Loucy (cell line): ENCODE results near the gene PTCH1.

Source experiments
- H2AFZ ChIP-seq: fragments of 200-600 bp; sonication (generic); 2 replicates; pipeline ENCODE4 v1.6.0; 2016; ENCODE audit warnings: antibody characterized with exemption, mild to moderate bottlenecking, low read length, moderate library complexity
- H3F3A ChIP-seq: fragments of 200-600 bp; 2 replicates; pipeline ENCODE4 v1.6.0; 2016; ENCODE audit warnings: antibody characterized with exemption, low read depth, mild to moderate bottlenecking
- H3K27me3 ChIP-seq: fragments of 200-600 bp; sonication (generic); 2 replicates; pipeline ENCODE4 v1.6.1; 2014; ENCODE audit warnings: low read length, mild to moderate bottlenecking; ENCODE audit not compliant: insufficient read depth, poor library complexity, severe bottlenecking
- H3K36me3 ChIP-seq: fragments of 200-600 bp; sonication (generic); 2 replicates; pipeline ENCODE4 v1.6.1; 2016; ENCODE audit warnings: low read length; ENCODE audit not compliant: insufficient read depth
- H3K4me1 ChIP-seq: fragments of 200-600 bp; sonication (generic); 2 replicates; pipeline ENCODE4 v1.5.1; 2014; ENCODE audit warnings: low read length, mild to moderate bottlenecking; ENCODE audit not compliant: insufficient read depth, poor library complexity, severe bottlenecking
- H3K4me2 ChIP-seq: fragments of 200-600 bp; sonication (generic); 2 replicates; pipeline ENCODE4 v1.6.0; 2014; ENCODE audit warnings: antibody characterized with exemption, low read length, low read depth, mild to moderate bottlenecking; ENCODE audit not compliant: poor library complexity, severe bottlenecking
- H3K4me3 ChIP-seq: fragments of 200-600 bp; sonication (generic); 2 replicates; pipeline ENCODE4 v1.5.1; 2014; ENCODE audit warnings: low read length, mild to moderate bottlenecking, mixed read lengths; ENCODE audit not compliant: poor library complexity, severe bottlenecking
- H3K79me2 ChIP-seq: fragments of 200-600 bp; sonication (generic); 2 replicates; pipeline ENCODE4 v1.6.1; 2014; ENCODE audit warnings: low read length; ENCODE audit not compliant: insufficient read depth
- H3K9ac ChIP-seq: fragments of 200-600 bp; sonication (generic); 2 replicates; pipeline ENCODE4 v1.6.0; 2014; ENCODE audit warnings: mild to moderate bottlenecking, low read depth, low read length, moderate library complexity; ENCODE audit not compliant: poor library complexity, severe bottlenecking
- H3K9me2 ChIP-seq: fragments of 200-600 bp; sonication (generic); replicated peaks from 2 replicates; pipeline ENCODE4 v1.6.1; 2016; ENCODE audit warnings: low read depth, low read length, mixed read lengths
- H3K9me3 ChIP-seq: fragments of 200-600 bp; sonication (generic); 2 replicates; pipeline ENCODE4 v1.6.1; 2014; ENCODE audit warnings: mild to moderate bottlenecking, antibody characterized with exemption, low read length, low read depth; ENCODE audit not compliant: insufficient read depth
- H4K20me1 ChIP-seq: fragments of 200-600 bp; sonication (generic); 2 replicates; pipeline ENCODE4 v1.6.0; 2014; ENCODE audit warnings: antibody characterized with exemption, low read length, mild to moderate bottlenecking; ENCODE audit not compliant: insufficient read depth, poor library complexity, severe bottlenecking
- EZH2phosphoT487 ChIP-seq: fragments of 200-600 bp; IDR thresholded peaks from 2 replicates; pipeline ENCODE4 v1.6.1; 2018; ENCODE audit warnings: antibody characterized with exemption, mild to moderate bottlenecking, moderate library complexity, borderline replicate concordance
- TF ChIP-seq, protein P1 (sequence below): fragments of 200-600 bp; sonication (generic); conservative IDR thresholded peaks from 2 replicates; pipeline ENCODE4 v1.5.1; 2014; ENCODE audit warnings: mild to moderate bottlenecking, antibody characterized with exemption, low read length

The PTCH1 gene

DNA sequence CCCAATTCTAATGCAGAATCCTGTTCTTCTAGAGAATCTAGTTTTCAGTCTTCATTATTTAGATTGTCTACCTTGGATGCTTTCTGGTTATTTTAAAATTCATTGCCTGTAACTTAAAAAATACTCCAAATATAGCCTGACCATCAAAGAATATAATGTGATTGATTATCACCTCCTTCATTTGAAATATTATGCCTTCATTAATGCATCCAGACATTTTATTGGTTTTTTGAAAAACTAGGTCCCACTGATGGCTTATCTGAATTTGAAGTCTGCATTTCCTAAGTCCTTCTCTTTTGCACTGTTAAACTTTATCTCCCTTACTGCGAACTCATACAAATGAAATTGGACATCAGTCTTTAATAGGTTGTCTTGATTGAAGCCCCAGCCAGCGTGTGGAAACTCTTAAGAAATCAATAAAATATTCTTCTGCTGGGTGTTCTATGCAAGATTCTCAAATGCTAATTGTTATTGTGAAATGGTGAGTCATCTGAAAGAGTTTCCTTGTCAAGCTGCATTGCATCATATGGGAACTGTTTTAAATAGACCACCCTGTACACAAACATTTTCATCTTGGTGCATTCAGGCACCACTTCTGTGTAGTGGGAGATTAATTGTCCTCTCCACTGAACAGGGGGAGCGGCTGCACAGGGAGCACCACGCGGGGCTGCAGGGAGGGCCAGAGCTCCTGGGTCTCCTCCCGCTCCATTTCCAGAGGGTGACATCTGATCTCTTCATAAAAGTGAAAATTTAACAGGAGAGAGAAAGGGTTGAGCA lies 106.9 kb downstream of the PTCH1 start:
- Histone ChIP-seq H3K9ac (no peak overlapping the region), H2AFZ (no peak overlapping the region), H3K9me2 (no peaks in the 10 kb centered on the region), H3K4me1 (peaks cover 3% of the 10 kb centered on the region), H3F3A (no peaks in the 10 kb centered on the region), H3K4me3 (no peak overlapping the region), H4K20me1 (no peaks in the 10 kb centered on the region), H3K27me3 (no peaks in the 10 kb centered on the region), H3K4me2 (no peak overlapping the region), H3K36me3 (no peaks in the 10 kb centered on the region), H3K79me2 (no peaks in the 10 kb centered on the region), H3K9me3 (no peaks in the 10 kb centered on the region)
- TF ChIP-seq, protein P1, sequence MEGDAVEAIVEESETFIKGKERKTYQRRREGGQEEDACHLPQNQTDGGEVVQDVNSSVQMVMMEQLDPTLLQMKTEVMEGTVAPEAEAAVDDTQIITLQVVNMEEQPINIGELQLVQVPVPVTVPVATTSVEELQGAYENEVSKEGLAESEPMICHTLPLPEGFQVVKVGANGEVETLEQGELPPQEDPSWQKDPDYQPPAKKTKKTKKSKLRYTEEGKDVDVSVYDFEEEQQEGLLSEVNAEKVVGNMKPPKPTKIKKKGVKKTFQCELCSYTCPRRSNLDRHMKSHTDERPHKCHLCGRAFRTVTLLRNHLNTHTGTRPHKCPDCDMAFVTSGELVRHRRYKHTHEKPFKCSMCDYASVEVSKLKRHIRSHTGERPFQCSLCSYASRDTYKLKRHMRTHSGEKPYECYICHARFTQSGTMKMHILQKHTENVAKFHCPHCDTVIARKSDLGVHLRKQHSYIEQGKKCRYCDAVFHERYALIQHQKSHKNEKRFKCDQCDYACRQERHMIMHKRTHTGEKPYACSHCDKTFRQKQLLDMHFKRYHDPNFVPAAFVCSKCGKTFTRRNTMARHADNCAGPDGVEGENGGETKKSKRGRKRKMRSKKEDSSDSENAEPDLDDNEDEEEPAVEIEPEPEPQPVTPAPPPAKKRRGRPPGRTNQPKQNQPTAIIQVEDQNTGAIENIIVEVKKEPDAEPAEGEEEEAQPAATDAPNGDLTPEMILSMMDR: no peak
- no peak for TF ChIP-seq EZH2phosphoT487

DNA sequence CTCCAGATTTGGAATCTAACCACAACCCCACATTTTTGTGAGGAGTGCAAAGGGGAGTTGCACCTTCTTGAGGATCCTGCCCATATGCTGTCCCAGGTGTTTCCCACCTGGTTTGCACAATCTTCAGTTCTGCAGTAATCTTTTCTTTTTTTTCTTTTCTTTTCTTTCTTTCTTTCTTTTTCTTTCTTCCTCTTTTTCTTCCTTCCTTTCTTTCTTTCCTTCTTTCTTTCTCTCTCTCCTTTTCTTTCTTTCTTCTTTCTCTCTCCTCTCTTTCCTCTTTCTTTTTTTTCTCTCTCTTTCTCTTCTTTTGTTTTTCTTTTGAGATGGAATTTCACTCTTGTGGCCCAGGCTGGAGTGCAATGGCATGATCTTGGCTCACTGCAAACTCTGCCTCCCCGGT lies 109.2 kb downstream of the PTCH1 start:
- Histone ChIP-seq H3K4me3 (no peak overlapping the region), H3K36me3 (no peaks in the 10 kb centered on the region), H3K79me2 (no peaks in the 10 kb centered on the region), H3K9ac (no peak overlapping the region), H4K20me1 (no peaks in the 10 kb centered on the region), H3K27me3 (no peaks in the 10 kb centered on the region), H3K9me2 (no peaks in the 10 kb centered on the region), H3K4me2 (no peak overlapping the region), H3F3A (no peaks in the 10 kb centered on the region), H3K4me1 (no peaks in the 10 kb centered on the region), H3K9me3 (no peaks in the 10 kb centered on the region), H2AFZ (no peak overlapping the region)
- TF ChIP-seq, protein P1: no peak
- TF ChIP-seq EZH2phosphoT487: no peak

DNA sequence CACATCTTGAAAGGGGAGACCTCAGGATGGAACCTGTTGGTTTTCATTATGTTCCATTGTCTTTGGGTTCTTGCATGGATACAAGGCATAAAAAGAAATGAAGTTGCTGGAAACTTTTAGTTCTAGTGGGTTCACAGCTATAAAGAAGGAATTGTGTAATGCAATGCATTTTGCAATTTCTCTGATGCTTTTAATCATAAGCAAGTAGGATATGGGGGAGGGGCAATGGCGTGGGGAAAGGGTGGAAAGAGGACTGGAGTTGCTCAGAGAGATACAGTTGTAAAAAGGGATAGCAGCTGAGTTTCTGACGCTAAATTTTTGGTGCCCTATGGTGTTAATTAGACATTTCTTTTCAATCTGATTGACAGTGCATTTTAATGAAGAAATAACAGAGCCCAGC lies 110.7 kb downstream of the PTCH1 start:
- H3K4me1 ChIP-seq: no peaks in the 10 kb centered on the region
- no peaks in the 10 kb centered on the region for H3K36me3 ChIP-seq
- TF ChIP-seq EZH2phosphoT487: no peak
- TF ChIP-seq, protein P1: no peak

More for the DNA sequence above, 110.7 kb downstream of the PTCH1 start:
- no peaks in the 10 kb centered on the region for H3K27me3 ChIP-seq
- H3F3A ChIP-seq: no peaks in the 10 kb centered on the region
- H3K9ac ChIP-seq: no peak overlapping the region
- H3K4me2 ChIP-seq: no peak overlapping the region
- no peaks in the 10 kb centered on the region for H3K9me3 ChIP-seq
- no peaks in the 10 kb centered on the region for H4K20me1 ChIP-seq
- no peaks in the 10 kb centered on the region for H3K9me2 ChIP-seq
- H2AFZ ChIP-seq: no peak overlapping the region
- no peaks in the 10 kb centered on the region for H3K79me2 ChIP-seq
- H3K4me3 ChIP-seq: no peak overlapping the region
